ENCODE results near the gene PHACTR1.

Gene PHACTR1

DNA sequence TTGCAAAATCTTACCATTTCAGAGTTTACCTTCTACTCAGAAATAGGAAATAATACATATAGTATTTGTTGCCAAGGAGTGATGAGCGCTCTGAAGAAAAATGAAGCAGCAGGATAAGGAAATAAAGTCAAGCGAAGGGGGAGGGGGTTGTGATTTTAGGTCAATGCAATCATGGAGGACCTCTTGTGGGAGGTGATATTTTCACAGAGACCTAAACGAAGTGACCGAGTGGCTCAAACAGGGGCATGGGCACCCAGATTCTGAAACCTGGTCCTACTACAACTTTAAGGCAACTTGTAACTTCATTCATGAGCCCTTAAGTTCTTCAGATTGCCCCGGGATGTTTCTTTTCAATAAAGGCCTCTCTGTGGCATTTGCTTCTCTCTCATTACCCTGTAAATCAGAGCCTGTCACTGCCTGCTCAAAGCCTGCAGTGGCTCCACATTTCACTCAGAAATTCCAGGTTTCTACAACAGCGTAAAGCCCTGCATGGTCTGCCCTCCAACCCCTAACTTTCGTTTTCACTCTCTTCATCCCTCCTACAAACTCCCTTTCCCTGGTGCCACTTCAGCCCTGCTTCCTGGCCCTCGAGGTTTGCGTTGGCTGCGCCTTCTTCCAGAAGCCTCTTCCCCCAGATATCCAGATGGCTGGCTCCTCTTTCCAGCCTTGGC lies 449.1 kb downstream of the PHACTR1 start:
- DNase-seq (ENCODE audit: extremely low spot score, insufficient read length, low read depth) (no peak), FAIRE-seq (no peak)

DNA sequence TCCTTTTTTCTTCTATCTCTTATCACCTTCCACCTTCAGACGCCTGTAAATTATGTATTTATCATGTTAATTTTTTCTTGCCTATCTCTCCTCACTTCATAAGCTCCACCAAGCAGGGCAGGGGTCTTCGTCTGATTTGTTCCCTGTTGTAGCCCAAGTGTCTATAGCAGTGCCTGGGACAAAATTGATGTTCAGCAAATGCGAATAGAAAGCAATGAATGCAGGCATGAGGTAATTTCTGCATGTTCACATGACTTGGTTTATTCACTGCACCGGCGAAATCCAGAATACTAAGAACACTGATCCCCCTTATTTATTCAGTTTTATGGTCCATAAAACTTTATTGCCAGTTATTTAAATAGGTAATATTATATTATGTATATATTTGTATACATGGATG lies 449.7 kb downstream of the PHACTR1 start:
- DNase-seq (ENCODE audit: extremely low spot score, insufficient read length, low read depth), result no peak
- FAIRE-seq, result no peak

DNA sequence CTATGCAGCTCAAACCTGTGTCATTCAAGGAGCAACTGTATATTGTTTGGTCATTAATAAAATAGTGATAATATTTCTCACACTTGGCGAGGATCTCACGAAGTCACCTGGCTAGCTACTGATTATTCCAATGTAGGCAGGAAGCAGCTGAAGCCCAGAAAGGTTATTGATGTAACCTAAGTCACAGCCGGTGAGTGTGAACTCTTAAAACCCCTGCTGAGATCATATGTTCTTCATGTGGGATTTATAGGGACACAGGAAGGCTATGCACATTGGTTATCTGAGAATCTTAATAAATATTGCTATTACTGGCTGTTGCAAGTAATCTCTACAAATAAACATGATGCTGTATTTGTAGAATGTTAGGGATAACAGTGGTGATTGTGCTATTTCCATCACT lies 450.3 kb downstream of the PHACTR1 start:
- DNase-seq (ENCODE audit: extremely low spot score, insufficient read length, low read depth), result no peak
- no peak for FAIRE-seq

DNA sequence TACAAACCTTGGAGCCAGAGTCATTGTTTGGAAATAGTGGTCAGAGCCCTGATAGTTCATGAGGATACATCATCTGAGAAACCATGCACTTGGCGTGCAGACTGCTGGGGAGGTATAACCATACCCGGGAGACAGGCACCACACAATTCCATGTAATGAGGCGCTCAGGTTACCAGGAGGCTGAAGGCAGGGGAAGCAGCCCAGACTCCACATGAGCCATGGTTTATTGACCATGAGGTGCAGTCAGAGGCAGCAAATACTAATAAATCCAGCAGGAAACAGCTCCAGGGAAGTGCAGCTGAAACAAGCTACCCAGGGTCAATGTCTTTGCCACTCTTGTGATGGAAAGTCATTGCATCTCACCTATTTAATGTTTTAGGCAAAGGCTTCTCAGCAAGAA lies 455.7 kb downstream of the PHACTR1 start:
- no peak for DNase-seq (ENCODE audit: extremely low spot score, insufficient read length, low read depth)
- FAIRE-seq, result no peak

DNA sequence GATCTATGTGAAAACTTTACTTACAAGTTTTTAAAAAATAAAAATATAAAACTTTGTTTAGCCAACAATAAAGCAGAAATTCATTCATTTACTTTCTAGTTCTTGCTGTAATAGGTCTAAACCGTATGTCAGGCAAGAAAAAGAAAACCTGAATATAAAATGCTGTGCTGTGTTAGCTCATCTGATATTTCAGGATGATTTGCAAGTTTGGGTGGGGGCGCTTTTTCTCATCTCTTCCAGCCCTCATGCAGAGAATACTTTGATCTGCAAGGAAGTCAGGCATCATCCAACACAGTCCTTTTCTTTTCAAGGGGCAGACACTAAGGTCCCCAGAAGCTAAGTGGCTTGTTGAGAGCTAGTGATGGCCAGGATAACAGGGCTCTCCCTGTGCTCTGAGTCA lies 458.5 kb downstream of the PHACTR1 start:
- FAIRE-seq, result no peak
- DNase-seq (ENCODE audit: extremely low spot score, insufficient read length, low read depth), result no peak

DNA sequence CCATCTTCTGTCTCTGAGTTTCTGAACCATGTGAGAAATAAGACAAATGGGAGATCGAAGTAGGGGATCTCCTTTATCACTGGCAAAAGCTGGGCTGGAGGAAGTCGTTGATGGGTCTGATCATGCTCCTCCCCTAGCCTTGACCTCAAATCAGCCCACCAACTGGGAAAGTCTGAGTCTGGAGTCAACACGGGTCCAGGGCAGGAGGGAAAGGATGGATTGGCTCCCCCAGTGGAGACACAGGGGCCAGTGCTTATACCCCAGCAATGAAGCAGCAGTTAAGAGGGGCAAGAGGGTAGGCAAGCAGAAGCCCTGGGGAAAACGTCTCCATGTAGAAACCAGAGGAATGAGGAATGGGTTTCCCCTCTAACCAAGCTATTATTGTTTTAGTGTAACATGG lies 459.2 kb downstream of the PHACTR1 start:
- FAIRE-seq (no peak), DNase-seq (ENCODE audit: extremely low spot score, insufficient read length, low read depth) (no peak)

DNA sequence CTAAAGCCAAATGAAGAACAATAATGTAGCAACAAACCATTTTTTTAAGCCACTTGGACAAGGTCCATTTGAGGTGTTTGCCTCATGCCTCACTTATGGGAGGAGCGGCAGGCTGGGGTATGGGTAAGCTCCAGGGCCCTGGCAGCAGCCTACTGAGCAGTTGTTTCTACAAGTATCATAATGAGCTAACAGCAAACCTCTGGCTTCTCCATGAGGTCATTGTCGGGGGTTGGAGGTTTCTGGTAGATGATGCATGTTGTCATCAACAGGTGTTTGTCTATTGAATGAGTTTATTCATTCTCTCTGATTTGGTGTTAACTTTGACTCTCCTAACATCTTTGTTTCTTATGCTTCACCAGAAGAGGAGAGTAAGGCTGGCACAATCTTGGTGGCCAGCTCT lies 461.1 kb downstream of the PHACTR1 start:
- FAIRE-seq (no peak), DNase-seq (ENCODE audit: extremely low spot score, insufficient read length, low read depth) (no peak)

DNA sequence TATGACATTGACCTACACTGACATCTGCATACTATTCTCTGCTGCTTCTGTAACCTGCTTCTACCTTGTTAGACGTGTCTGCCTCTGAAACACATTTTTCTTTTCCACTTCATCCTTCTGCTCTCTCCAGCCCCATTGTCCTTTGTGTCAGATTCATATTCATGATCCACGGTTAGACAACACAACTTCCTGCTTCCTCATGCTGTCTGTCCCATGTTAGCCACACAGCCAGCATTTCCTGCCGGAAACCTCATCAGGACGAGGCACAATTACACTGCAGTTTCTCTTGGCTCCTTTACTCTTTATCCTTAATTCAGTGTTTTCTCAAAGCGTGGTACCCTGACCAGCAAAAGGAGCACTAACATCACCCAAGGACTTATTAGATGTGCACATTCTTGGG lies 461.5 kb downstream of the PHACTR1 start:
- FAIRE-seq, result no peak
- no peak for DNase-seq (ENCODE audit: extremely low spot score, insufficient read length, low read depth)

DNA sequence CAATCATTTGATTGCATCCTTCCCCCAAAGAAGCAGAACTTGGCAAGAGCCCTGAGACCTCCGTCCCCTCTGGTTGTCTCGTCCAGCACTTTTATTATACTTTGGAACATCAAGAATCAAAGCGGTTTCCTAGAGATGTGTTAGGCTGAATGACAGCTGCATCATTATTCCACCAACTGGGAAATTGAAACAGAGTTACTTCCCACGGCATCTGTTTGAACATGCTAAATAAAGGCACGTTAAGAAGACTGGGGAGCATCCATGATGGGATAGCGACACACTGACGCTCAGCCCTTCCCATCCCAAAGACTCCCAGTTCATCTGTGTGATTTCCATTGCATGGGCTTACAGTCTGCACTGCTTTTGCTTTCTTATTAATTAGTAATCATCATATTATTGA lies 464.0 kb downstream of the PHACTR1 start:
- FAIRE-seq (no peak), DNase-seq (ENCODE audit: extremely low spot score, insufficient read length, low read depth) (no peak)

DNA sequence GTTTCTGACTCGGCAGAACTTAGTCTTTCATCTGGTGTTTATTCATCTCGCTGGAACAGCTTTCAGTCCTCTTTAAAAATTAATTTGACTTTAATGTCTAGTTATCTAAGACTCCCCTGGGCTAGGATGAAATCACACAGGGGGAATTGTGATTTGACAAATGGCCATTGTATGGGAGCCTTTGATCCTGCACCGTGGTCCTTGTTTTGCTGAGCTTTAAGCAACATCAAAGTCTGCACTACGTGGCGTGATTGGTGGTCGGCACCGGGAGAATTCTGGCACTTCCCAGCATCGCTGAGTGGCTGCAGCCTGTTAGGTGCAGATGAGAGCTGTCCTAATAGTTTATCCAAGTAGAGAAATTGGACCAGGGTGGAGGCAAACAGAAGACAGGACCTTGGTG lies 464.8 kb downstream of the PHACTR1 start:
- FAIRE-seq (no peak), DNase-seq (ENCODE audit: extremely low spot score, insufficient read length, low read depth) (no peak)

DNA sequence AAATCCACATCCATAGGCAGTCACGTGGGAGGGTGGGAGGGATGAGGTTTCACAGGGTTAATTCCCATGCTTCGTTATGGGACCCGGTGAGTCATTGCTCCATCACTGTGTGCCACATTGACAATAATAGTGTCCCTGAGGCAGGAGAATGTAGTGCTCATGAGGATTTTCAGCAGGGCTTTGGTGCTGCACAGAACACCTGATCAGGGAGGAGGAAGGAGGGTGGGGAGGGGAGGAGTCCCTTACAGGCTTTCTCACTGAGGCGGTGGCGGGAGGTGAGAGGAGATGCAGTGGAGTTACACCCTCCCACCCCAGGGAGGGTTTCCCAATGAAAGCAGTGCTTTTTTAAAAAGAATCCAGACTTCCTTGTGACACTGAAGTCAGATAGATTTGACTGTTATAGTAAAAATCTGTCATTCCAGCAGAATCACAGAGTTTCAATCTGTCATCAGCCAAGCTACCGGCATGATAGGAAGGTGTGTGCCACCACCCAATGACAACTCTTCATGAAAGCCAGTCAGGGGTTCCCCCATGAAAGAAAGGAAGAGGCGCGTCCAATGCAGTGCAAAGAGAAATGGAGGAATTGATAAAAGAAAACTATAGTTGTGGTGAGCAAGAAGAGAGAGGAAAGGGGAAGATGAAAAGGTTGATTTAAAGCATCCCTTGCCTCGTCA lies 467.0 kb downstream of the PHACTR1 start:
- no peak for DNase-seq (ENCODE audit: extremely low spot score, insufficient read length, low read depth)
- no peak for FAIRE-seq

DNA sequence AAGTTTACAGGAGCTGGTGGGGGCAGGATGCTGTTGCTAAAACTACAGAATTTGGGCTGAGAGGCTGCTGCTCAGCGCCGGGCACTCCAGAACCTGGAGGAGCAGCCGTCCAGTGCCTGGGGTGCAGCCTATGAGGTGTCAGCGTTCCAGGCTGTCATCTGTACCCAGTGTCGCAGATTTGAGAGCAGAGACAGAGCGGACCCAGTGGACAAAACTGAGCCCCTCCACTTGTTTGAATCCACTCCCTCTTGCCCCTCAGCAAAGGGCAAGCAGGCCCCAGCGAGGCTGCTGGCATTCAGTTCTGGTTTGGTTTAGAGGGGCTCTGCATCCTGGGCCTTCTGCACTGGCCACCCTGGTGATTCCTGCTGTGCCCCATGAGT lies 467.5 kb downstream of the PHACTR1 start:
- no peak for FAIRE-seq

DNA sequence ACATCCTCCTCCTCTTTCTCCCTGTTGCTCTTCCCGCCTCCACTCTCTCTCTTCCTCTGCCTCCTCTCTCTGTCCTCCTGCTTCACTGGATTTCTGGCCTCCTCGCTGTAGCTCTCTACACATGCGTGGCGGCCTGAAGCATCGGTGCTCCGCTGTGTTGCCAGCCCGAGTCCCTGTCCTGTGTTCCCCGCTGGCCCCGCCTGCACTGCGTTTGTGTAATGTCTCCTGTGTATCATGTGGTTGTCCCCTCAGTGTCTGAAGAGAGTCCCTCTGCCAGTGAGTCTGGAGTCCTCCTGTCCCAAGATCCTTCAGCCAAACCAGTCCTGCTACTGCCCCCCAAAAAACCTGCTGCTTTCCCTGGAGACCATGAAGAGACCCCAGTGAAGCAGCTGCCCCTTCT lies 468.0 kb downstream of the PHACTR1 start:
- no peak for DNase-seq (ENCODE audit: extremely low spot score, insufficient read length, low read depth)
- no peak for FAIRE-seq

More for the DNA sequence above, 467.5 kb downstream of the PHACTR1 start:
- no peak for DNase-seq (ENCODE audit: extremely low spot score, insufficient read length, low read depth)

DNA sequence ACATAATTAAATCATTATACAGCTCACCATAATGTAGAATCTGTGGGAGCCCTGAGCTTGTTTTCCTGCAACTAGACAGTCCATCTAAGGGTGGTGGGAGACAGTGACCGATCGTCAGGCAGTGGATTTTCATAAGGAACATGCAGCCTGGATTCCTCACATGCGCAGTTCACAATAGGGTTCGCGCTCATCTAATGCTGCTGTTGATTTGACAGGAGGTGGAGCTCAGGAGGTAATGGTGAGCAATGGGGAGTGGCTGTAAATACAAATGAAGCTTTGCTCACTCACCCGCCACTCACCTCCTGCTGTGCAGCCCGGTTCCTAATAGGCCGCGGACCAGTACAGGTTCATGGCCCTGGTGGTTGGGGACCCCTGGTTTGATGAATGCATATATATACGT lies 470.3 kb downstream of the PHACTR1 start:
- FAIRE-seq (no peak), DNase-seq (ENCODE audit: extremely low spot score, insufficient read length, low read depth) (no peak)

DNA sequence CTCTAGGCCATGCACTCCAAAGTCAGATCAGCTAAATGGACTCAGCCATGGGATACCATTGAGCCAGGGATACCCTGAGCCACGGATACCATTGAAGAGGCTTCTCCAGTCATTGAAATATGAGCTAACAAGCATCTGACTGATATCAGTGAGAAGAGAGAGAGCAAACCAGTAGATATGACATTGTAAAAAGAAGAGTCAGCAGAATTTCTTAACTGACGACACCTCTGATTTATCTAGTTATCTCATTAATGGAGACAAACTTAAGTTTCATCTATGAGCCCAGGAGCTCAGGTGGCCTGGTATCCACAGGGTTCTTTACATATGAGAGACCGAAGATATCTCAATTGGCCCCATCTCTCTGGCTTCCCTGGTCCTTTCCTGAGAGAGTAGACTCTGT lies 471.1 kb downstream of the PHACTR1 start:
- FAIRE-seq (no peak), DNase-seq (ENCODE audit: extremely low spot score, insufficient read length, low read depth) (no peak)

DNA sequence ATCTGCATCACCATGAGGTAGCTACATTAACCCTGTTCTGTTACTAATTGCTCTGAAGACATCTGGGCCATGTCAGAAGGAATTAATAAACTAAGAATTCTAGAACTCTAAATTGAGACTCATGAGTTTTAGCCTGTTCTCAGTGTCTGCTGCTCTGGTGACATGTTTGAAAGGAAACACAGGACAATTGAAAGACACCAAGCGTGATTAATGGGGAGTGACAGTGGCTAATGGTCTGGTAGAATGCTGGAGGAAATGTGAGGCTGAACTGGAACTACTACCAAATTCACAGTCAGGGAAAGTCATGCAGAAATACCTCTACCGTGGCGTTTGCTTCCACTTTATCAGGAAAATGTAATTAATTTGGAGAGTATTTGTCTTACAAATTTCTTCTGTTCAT lies 471.7 kb downstream of the PHACTR1 start:
- DNase-seq (ENCODE audit: extremely low spot score, insufficient read length, low read depth) (no peak), FAIRE-seq (no peak)

DNA sequence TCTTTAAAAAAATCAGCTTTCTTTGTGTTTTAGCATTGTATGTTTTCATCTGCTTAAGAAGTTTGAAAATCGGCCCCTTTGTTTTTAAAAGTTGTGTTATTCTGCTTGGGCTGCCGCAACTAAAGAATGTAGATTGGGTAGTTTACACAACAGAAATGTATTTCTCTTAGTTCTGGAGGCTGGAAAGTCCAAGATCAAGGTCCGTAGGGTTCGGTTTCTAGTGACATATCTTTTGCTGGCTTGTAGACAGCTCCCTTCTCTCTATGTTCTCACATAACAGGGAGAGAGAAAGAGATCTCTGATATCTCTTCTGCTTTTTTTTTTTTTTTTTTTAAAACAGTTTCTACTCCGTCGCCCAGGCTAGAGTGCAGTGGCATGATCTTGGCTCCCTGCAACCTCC lies 473.1 kb downstream of the PHACTR1 start:
- no peak for FAIRE-seq
- no peak for DNase-seq (ENCODE audit: extremely low spot score, insufficient read length, low read depth)

DNA sequence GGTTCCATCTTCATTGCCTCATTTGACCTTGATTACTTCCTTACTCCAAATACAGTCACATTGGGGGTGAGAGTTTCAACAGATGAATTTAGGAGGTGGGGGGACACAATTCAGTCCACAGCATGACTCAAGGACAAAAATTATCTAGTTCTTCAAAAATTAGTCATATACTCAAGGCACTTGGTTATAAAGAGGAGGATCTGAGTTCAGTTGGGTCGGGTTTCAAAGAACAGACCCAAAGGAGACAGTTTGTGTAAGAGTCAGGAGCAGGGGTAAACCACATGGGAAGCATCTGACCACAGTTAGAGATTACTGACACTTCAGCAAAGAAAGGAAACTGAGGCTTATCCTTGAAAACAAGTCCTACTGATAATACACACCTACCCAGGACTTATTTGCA lies 473.8 kb downstream of the PHACTR1 start:
- FAIRE-seq (no peak), DNase-seq (ENCODE audit: extremely low spot score, insufficient read length, low read depth) (no peak)

DNA sequence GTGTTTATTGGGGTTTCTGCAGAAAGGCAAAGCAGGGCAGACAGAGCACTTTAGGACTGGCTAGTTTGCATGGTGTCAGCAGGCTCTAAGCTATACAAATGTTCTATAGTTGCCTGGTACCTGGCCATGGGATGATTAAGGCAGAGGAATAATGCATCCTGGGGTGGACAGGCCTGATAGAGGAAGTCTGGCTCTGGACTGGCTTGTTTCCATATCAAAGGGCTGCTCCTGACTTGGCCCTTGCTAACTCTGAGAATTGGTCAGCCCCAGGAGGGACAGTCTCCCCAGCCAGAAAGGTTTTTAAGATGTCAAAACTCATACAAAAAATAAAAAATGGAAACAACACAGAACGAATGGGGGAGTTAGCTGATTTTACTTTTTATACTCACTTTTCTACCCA lies 474.9 kb downstream of the PHACTR1 start:
- FAIRE-seq (no peak), DNase-seq (ENCODE audit: extremely low spot score, insufficient read length, low read depth) (no peak)

DNA sequence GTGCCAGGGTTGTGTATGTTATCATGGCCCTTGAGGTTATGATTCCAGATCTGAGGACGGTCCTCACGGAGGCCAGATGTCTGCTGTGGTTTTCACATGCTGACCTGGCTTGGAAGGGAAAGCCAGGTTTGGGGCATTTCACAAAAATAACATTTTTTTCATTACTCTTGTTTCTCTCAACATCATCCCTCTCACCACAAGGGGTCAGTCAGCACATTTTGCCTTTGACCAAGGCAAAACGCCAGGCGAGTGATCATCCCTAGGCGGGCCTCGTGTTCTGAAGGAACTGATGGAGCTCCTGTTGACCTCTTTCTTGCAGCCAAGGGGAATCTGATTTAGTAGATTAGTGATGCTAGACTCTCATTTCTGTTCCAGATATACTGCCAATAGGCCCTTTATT lies 478.3 kb downstream of the PHACTR1 start:
- DNase-seq (ENCODE audit: extremely low spot score, insufficient read length, low read depth) (peak; percentile 52), FAIRE-seq (peak; percentile 75)

DNA sequence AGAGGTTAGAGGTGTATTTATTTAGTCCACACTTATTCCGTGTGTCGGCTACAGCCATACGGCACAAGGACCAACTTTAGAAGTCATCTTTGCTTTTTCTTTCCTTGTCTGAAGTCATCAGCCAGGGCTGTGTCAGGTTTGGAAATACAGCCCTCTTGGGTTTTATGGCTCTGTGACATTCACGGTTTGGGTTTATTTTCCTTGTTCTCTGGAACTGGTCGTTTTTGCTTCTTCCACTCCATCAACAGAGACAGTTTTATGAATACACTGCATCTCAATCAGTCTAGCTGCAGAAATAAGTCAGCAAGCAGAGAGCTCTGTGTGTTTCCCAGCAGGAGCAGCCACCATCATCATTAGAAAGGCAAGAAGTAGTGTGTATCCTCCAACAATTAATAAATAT lies 479.2 kb downstream of the PHACTR1 start:
- FAIRE-seq (no peak), DNase-seq (ENCODE audit: extremely low spot score, insufficient read length, low read depth) (no peak)

DNA sequence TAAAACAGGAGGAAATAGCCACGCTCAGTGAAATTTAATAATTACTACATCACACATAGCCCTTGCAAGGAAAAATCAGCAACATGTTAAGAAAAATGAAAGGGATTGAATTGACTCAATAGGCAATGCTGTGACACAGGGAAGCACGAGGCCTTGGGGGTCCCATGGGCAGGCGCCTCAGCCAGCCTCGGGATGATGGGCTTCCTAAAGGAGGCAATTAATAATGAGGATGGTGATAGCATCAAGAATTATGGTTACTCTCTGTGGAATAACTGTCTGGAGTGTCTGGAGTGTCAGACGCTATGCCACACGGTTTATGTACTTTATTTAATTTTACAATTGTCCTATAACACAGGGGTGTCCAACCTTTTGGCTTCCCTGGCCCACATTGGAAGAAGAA lies 481.6 kb downstream of the PHACTR1 start:
- DNase-seq (ENCODE audit: extremely low spot score, insufficient read length, low read depth), result no peak
- FAIRE-seq, result no peak
